Stimulated activated CD4-positive, alpha-beta T cell treated with anti-CD3 and anti-CD28 coated beads, Interleukin-15, amount 100 ng/mL, for 48 hours (primary cell): ENCODE results near the gene RAB14.

Source experiments
- DNase-seq, 2 donors: peaks; one replicate each; pipeline ENCODE4 v3.0.0-alpha.2; 2020; ENCODE audit warnings: low read depth in 2 of 2

The RAB14 gene

GRCh38 chr9:121219530-121219929 lies 17.9 kb upstream of the RAB14 start:
- DNase-seq, result no peak

GRCh38 chr9:121218357-121219027 lies 16.8 kb upstream of the RAB14 start:
- DNase-seq, result no peak

- DNase-seq, result no peak
Observed at GRCh38 chr9:121217609-121218292, 16.1 kb upstream of the RAB14 start.

GRCh38 chr9:121216271-121216805 lies 14.7 kb upstream of the RAB14 start:
- no peak for DNase-seq

- DNase-seq, result no peak
Observed at GRCh38 chr9:121214005-121214404, 12.3 kb upstream of the RAB14 start.

GRCh38 chr9:121213136-121213806 lies 11.6 kb upstream of the RAB14 start:
- DNase-seq, result peak; percentile 43 to 65

GRCh38 chr9:121210536-121210935 lies 8.9 kb upstream of the RAB14 start:
- DNase-seq, result no peak

- no peak for DNase-seq
Observed at GRCh38 chr9:121207371-121207940, 5.8 kb upstream of the RAB14 start.

GRCh38 chr9:121206516-121207370 lies 5.1 kb upstream of the RAB14 start:
- DNase-seq, result no peak

- no peak for DNase-seq
Observed at GRCh38 chr9:121204611-121205010, 2.9 kb upstream of the RAB14 start.

- DNase-seq, result no peak
Observed at GRCh38 chr9:121204121-121204520, 2.5 kb upstream of the RAB14 start.

GRCh38 chr9:121201045-121201737 lies 478 bp downstream of the RAB14 start:
- DNase-seq, result peak; percentile 14 to 15

- DNase-seq, result no peak
Observed at GRCh38 chr9:121200356-121200755, 1.3 kb downstream of the RAB14 start.

GRCh38 chr9:121199921-121200320 lies 1.7 kb downstream of the RAB14 start:
- no peak for DNase-seq

GRCh38 chr9:121198512-121199042 lies 3.1 kb downstream of the RAB14 start:
- DNase-seq, result no peak

GRCh38 chr9:121197132-121197531 lies 4.5 kb downstream of the RAB14 start:
- no peak for DNase-seq

GRCh38 chr9:121196389-121196788 lies 5.3 kb downstream of the RAB14 start:
- DNase-seq, result no peak

GRCh38 chr9:121194730-121195129 lies 6.9 kb downstream of the RAB14 start:
- no peak for DNase-seq

- DNase-seq, result no peak
Observed at GRCh38 chr9:121192959-121193640, 8.6 kb downstream of the RAB14 start.

- no peak for DNase-seq
Observed at GRCh38 chr9:121192518-121192917, 9.2 kb downstream of the RAB14 start.
